K562 (cell line): ENCODE measurements around the gene SLC32A1. TPM values are rescaled to one million over a fixed set of nuclear protein-coding genes. Genes with fewer than 3 reads are reported as not detected.
A peak's percentile ranks its signal among the peaks of the same experiment; 100 is the strongest.

Source experiments
- ARID2 ChIP-seq: fragments of 450-650 bp; IDR thresholded peaks from 2 replicates; pipeline ENCODE4 v1.6.1; 2017; ENCODE audit warnings: antibody characterized with exemption, mild to moderate bottlenecking
- CREM ChIP-seq: IDR thresholded peaks from 2 replicates; pipeline ENCODE4 v1.6.1; 2014; ENCODE audit warnings: antibody characterized with exemption, low read depth
- DMBX1 ChIP-seq: fragments of 250-450 bp; sonication (Bioruptor Pico); IDR thresholded peaks from 2 replicates; pipeline ENCODE4 v1.8.0; 2022; ENCODE audit warnings: inconsistent platforms, mild to moderate bottlenecking, moderate library complexity, borderline replicate concordance
- EHMT2 ChIP-seq: fragments of 450-650 bp; IDR thresholded peaks from 2 replicates; pipeline ENCODE4 v1.6.1; 2018; ENCODE audit warnings: antibody characterized with exemption
- HDAC2 ChIP-seq: fragments of 450-650 bp; IDR thresholded peaks from 2 replicates; pipeline ENCODE4 v1.6.1; 2016; ENCODE audit warnings: mild to moderate bottlenecking
- KDM2B ChIP-seq: fragments of 250-450 bp; sonication (Bioruptor Pico); IDR thresholded peaks from 2 replicates; pipeline ENCODE4 v1.8.0; 2021; ENCODE audit warnings: mild to moderate bottlenecking, moderate library complexity
- MAZ ChIP-seq, 2 experiments: fragments of 450-650 bp in 1 of 2; sonication (generic) in 1 of 2; formaldehyde crosslinking; IDR thresholded peaks in 1 of 2; conservative IDR thresholded peaks in 1 of 2; 2 replicates each; pipeline versions ENCODE4 v1.4.0 to v1.5.0; 2020; ENCODE audit warnings: mild to moderate bottlenecking in 1 of 2, missing genetic modification reagents in 1 of 2
- RBM39 ChIP-seq: fragments of 200-400 bp; formaldehyde crosslinking; optimal IDR thresholded peaks from 2 replicates; pipeline ENCODE3; 2018; ENCODE audit warnings: low read depth, low read length
- SRF ChIP-seq, 2 experiments: fragments of 250-450, 450-650 bp in 1 of 2; sonication (Bioruptor Pico) in 1 of 2; sonication (generic) in 1 of 2; formaldehyde crosslinking; IDR thresholded peaks; 2 replicates each; pipeline versions ENCODE4 v1.5.0 to v1.5.1; 2020 to 2022; ENCODE audit warnings: mild to moderate bottlenecking in 1 of 2, missing genetic modification reagents in 1 of 2
- TAF1 ChIP-seq: IDR thresholded peaks from 2 replicates; pipeline ENCODE4 v1.6.1; 2011; ENCODE audit warnings: mild to moderate bottlenecking, low read length, moderate library complexity; ENCODE audit not compliant: insufficient read depth, control insufficient read depth, severe bottlenecking; ENCODE audit errors: extremely low read depth
- XRCC5 ChIP-seq: fragments of 200-400 bp; formaldehyde crosslinking; IDR thresholded peaks from 2 replicates; pipeline ENCODE4 v1.6.1; 2017; ENCODE audit warnings: low read depth, mild to moderate bottlenecking, low read length
- ZNF217 ChIP-seq: sonication (generic); formaldehyde crosslinking; IDR thresholded peaks from 2 replicates; pipeline ENCODE4 v1.8.0; 2022; ENCODE audit warnings: mild to moderate bottlenecking, missing genetic modification reagents
- ZNF584 ChIP-seq: fragments of 200-800 bp; sonication (Bioruptor generic); IDR thresholded peaks from 2 replicates; pipeline ENCODE4 v1.6.1; 2016; ENCODE audit warnings: low read depth, mild to moderate bottlenecking, missing genetic modification characterization, missing compliant biosample characterization
- polyA plus RNA-seq, 8 experiments: library from polyadenylated mRNA; depleted of rRNA in 4 of 8; stranded (reverse) in 5 of 8; unstranded in 3 of 8; fragments of >200 nt; fragmentation: Nextera tagmentation in 2 of 8; fragmentation: Illumina TruSeq in 1 of 8; extraction: Ambion mirVana in 2 of 8; extraction: Trizol in 1 of 8; gene quantifications; 2 replicates each; pipeline versions ENCODE4 v1.2.1 to v1.2.3, GENCODE V29; 2011 to 2014; ENCODE audit warnings: inconsistent platforms in 1 of 8, missing spikeins in 1 of 8
- total RNA-seq, 7 experiments: library from RNA; depleted of rRNA in 6 of 7; stranded (reverse); fragments of >200 nt in 6 of 7; fragmentation: Illumina TruSeq in 2 of 7; extraction: Trizol in 2 of 7; gene quantifications; 2 replicates each; pipeline versions ENCODE4 v1.2.1 to v1.2.3, GENCODE V29; 2011 to 2021; ENCODE audit warnings: low replicate concordance in 1 of 7
- TF ChIP-seq, protein P1 (sequence below): fragments of 250-450 bp; sonication (Bioruptor Pico); IDR thresholded peaks from 2 replicates; pipeline ENCODE4 v1.5.0; 2020; ENCODE audit warnings: mild to moderate bottlenecking, borderline replicate concordance
- TF ChIP-seq, protein P2 (sequence below): fragments of 450-650 bp; IDR thresholded peaks from 2 replicates; pipeline ENCODE4 v1.6.1; 2016; ENCODE audit warnings: mild to moderate bottlenecking
- TF ChIP-seq, protein P3 (sequence below): sonication (generic); formaldehyde crosslinking; IDR thresholded peaks from 2 replicates; pipeline ENCODE4 v1.8.0; 2022; ENCODE audit warnings: mild to moderate bottlenecking, missing genetic modification reagents, borderline replicate concordance
- TF ChIP-seq, protein P4 (sequence below): fragments of 450-650 bp; conservative IDR thresholded peaks from 2 replicates; pipeline ENCODE4 v1.6.1; 2016; ENCODE audit warnings: missing genetic modification characterization, low read depth, mild to moderate bottlenecking, missing compliant biosample characterization, moderate library complexity
- TF ChIP-seq, protein P5 (sequence below): sonication (generic); formaldehyde crosslinking; IDR thresholded peaks from 2 replicates; pipeline ENCODE4 v1.8.0; 2022; ENCODE audit warnings: mild to moderate bottlenecking, low read depth, missing genetic modification reagents

The SLC32A1 gene
- total and polyA plus RNA-seq, 9 of the 15 experiments (the other 6 are each of a cell fraction or from before 2014, with no cell fraction given), result not detected

DNA sequence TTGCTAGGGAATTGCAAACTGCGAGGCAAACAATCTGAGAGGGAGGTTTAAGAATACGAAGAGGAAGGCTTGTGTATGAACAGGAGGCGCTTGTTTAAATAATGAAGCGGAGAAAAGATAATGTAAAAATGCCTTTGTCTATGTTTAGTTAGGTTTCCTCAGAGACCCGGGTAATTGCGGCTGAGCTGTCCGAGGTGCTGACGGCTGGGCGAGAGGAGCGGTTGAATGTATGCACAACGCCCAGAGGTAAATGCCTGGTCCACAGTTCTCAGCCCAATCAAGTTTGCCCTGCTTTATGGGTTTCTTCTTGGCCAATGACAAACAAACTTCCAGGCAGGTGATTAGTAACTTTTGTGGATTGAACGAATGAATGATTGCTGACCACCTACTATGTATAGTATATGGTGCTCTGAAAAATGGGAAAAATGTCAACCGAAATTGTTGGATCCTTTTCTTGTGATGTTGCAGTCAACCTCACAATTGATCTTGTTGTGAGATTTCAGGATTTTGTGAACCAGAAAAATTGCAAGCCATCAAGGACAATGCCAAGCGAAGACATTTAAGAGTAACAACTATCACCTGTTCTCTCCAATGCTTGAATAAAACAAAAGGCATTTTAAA lies 38.3 kb upstream of the SLC32A1 start (continued):
- TF ChIP-seq, protein P1, sequence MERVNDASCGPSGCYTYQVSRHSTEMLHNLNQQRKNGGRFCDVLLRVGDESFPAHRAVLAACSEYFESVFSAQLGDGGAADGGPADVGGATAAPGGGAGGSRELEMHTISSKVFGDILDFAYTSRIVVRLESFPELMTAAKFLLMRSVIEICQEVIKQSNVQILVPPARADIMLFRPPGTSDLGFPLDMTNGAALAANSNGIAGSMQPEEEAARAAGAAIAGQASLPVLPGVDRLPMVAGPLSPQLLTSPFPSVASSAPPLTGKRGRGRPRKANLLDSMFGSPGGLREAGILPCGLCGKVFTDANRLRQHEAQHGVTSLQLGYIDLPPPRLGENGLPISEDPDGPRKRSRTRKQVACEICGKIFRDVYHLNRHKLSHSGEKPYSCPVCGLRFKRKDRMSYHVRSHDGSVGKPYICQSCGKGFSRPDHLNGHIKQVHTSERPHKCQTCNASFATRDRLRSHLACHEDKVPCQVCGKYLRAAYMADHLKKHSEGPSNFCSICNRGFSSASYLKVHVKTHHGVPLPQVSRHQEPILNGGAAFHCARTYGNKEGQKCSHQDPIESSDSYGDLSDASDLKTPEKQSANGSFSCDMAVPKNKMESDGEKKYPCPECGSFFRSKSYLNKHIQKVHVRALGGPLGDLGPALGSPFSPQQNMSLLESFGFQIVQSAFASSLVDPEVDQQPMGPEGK (CRISPR knock-in tag), result no peak
- TF ChIP-seq CREM (0 out of 2 replicates have a peak, but pooled peaks have one; percentile 32), DMBX1 (CRISPR knock-in tag) (peak; percentile 57; the same call in 1 of the 2 replicates), ARID2 (no peak), EHMT2 (peak; percentile 98), ZNF217 (CRISPR knock-in tag) (no peak), SRF (CRISPR knock-in tag; IDR thresholded peaks at IDR 0.05) (peak in 1 of 2 experiments; percentile 79; a peak in 2 of 4 replicates), XRCC5 (0 out of 2 replicates have a peak, but pooled peaks have one; percentile 36), TAF1 (no peak), MAZ (CRISPR knock-in tag; conservative IDR thresholded peaks at IDR 0.05 in 1 of 2, IDR thresholded peaks at IDR 0.05 in 1 of 2) (peak in 1 of 2 experiments; percentile 71; a peak in 2 of 4 replicates), HDAC2 (0 out of 2 replicates have a peak, but pooled peaks have one; percentile 52), KDM2B (CRISPR knock-in tag) (no peak), ZNF584 (0 out of 2 replicates have a peak, but pooled peaks have one; percentile 68), RBM39 (no peak)
- TF ChIP-seq, protein P2, sequence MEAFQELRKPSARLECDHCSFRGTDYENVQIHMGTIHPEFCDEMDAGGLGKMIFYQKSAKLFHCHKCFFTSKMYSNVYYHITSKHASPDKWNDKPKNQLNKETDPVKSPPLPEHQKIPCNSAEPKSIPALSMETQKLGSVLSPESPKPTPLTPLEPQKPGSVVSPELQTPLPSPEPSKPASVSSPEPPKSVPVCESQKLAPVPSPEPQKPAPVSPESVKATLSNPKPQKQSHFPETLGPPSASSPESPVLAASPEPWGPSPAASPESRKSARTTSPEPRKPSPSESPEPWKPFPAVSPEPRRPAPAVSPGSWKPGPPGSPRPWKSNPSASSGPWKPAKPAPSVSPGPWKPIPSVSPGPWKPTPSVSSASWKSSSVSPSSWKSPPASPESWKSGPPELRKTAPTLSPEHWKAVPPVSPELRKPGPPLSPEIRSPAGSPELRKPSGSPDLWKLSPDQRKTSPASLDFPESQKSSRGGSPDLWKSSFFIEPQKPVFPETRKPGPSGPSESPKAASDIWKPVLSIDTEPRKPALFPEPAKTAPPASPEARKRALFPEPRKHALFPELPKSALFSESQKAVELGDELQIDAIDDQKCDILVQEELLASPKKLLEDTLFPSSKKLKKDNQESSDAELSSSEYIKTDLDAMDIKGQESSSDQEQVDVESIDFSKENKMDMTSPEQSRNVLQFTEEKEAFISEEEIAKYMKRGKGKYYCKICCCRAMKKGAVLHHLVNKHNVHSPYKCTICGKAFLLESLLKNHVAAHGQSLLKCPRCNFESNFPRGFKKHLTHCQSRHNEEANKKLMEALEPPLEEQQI, result peak; percentile 16; the same call in 1 of the 2 replicates
- TF ChIP-seq, protein P3, sequence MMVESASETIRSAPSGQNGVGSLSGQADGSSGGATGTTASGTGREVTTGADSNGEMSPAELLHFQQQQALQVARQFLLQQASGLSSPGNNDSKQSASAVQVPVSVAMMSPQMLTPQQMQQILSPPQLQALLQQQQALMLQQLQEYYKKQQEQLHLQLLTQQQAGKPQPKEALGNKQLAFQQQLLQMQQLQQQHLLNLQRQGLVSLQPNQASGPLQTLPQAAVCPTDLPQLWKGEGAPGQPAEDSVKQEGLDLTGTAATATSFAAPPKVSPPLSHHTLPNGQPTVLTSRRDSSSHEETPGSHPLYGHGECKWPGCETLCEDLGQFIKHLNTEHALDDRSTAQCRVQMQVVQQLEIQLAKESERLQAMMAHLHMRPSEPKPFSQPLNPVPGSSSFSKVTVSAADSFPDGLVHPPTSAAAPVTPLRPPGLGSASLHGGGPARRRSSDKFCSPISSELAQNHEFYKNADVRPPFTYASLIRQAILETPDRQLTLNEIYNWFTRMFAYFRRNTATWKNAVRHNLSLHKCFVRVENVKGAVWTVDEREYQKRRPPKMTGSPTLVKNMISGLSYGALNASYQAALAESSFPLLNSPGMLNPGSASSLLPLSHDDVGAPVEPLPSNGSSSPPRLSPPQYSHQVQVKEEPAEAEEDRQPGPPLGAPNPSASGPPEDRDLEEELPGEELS, result 0 out of 2 replicates have a peak, but pooled peaks have one; percentile 39
- TF ChIP-seq, protein P4, sequence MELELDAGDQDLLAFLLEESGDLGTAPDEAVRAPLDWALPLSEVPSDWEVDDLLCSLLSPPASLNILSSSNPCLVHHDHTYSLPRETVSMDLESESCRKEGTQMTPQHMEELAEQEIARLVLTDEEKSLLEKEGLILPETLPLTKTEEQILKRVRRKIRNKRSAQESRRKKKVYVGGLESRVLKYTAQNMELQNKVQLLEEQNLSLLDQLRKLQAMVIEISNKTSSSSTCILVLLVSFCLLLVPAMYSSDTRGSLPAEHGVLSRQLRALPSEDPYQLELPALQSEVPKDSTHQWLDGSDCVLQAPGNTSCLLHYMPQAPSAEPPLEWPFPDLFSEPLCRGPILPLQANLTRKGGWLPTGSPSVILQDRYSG (tag), result peak; percentile 60; the same call in 1 of the 2 replicates
- TF ChIP-seq, protein P5, sequence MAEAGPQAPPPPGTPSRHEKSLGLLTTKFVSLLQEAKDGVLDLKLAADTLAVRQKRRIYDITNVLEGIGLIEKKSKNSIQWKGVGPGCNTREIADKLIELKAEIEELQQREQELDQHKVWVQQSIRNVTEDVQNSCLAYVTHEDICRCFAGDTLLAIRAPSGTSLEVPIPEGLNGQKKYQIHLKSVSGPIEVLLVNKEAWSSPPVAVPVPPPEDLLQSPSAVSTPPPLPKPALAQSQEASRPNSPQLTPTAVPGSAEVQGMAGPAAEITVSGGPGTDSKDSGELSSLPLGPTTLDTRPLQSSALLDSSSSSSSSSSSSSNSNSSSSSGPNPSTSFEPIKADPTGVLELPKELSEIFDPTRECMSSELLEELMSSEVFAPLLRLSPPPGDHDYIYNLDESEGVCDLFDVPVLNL (CRISPR knock-in tag), result no peak
